ENCODE results near the gene SOX9.
A peak's percentile ranks its signal among the peaks of the same experiment; 100 is the strongest.

SOX9 gene

DNA sequence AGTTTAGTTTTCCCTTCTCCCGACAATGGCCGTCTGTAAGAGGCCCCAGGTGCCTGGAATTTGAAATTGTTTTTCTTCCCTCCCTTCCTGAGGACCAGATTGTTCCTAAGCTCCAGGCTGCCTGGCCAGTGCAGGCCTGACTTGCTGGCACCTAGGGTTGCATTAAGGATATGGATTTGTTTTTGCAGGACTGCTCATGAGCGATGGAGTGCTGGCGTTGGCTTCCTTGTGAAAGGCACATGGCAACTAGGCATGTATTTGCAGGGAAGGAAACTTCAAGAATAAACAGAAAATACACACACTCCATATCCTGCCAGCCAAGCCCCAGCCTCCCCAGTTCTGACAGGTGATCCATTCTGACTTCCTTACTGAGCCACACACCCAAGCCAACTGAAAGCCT lies 25.5 kb upstream of the SOX9 start:
- no peak for TF ChIP-seq ZBTB7A (IDR thresholded peaks at IDR 0.05; ENCODE audit: low read depth)
- no peak for TF ChIP-seq EGR1 (IDR thresholded peaks at IDR 0.05)
- TF ChIP-seq, protein P1, sequence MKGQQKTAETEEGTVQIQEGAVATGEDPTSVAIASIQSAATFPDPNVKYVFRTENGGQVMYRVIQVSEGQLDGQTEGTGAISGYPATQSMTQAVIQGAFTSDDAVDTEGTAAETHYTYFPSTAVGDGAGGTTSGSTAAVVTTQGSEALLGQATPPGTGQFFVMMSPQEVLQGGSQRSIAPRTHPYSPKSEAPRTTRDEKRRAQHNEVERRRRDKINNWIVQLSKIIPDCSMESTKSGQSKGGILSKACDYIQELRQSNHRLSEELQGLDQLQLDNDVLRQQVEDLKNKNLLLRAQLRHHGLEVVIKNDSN (IDR thresholded peaks at IDR 0.05): no peak
- TF ChIP-seq, protein P2, sequence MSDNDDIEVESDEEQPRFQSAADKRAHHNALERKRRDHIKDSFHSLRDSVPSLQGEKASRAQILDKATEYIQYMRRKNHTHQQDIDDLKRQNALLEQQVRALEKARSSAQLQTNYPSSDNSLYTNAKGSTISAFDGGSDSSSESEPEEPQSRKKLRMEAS (IDR thresholded peaks at IDR 0.05): no peak
- no peak for TF ChIP-seq EP300 (IDR thresholded peaks at IDR 0.05; ENCODE audit: borderline replicate concordance)
- TF ChIP-seq TEAD4 (IDR thresholded peaks at IDR 0.05): no peak
- no peak for TF ChIP-seq CEBPB (IDR thresholded peaks at IDR 0.05)
- no peak for TF ChIP-seq TCF12 (IDR thresholded peaks at IDR 0.05; ENCODE audit: low read depth)
- TF ChIP-seq, protein P3, sequence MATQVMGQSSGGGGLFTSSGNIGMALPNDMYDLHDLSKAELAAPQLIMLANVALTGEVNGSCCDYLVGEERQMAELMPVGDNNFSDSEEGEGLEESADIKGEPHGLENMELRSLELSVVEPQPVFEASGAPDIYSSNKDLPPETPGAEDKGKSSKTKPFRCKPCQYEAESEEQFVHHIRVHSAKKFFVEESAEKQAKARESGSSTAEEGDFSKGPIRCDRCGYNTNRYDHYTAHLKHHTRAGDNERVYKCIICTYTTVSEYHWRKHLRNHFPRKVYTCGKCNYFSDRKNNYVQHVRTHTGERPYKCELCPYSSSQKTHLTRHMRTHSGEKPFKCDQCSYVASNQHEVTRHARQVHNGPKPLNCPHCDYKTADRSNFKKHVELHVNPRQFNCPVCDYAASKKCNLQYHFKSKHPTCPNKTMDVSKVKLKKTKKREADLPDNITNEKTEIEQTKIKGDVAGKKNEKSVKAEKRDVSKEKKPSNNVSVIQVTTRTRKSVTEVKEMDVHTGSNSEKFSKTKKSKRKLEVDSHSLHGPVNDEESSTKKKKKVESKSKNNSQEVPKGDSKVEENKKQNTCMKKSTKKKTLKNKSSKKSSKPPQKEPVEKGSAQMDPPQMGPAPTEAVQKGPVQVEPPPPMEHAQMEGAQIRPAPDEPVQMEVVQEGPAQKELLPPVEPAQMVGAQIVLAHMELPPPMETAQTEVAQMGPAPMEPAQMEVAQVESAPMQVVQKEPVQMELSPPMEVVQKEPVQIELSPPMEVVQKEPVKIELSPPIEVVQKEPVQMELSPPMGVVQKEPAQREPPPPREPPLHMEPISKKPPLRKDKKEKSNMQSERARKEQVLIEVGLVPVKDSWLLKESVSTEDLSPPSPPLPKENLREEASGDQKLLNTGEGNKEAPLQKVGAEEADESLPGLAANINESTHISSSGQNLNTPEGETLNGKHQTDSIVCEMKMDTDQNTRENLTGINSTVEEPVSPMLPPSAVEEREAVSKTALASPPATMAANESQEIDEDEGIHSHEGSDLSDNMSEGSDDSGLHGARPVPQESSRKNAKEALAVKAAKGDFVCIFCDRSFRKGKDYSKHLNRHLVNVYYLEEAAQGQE (IDR thresholded peaks at IDR 0.05; ENCODE audit: low read depth): no peak
- no peak for TF ChIP-seq CREB1 (IDR thresholded peaks at IDR 0.05; ENCODE audit: low read depth)
- no peak for TF ChIP-seq FOXM1 (IDR thresholded peaks at IDR 0.05; ENCODE audit: borderline replicate concordance, low read depth)
- TF ChIP-seq TAF1 (IDR thresholded peaks at IDR 0.05; ENCODE audit: low read depth): no peak
- no peak for TF ChIP-seq YY1 (IDR thresholded peaks at IDR 0.05; ENCODE audit: low read depth)
- TF ChIP-seq NFIC (IDR thresholded peaks at IDR 0.05): no peak
- no peak for TF ChIP-seq RAD21 (IDR thresholded peaks at IDR 0.05; ENCODE audit: low read depth)

DNA sequence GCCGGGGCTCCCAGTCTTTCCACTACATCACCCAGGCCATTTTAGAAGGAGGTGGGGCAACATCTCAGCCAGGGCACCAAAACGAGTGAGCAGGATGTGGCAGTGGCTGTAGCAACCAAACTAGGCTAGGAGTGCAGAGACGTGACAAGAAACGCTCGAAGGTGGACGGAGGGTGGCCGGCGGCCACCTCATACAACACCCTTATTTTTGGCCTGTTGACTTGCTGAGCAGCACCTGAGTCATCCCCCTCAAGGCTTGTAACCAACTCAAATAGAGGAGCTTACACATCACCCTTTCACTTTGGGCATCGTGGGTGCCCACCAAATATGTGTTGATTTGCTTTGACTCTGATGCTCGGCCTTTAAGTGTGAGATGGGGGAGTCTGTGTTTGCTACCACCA lies 23.7 kb upstream of the SOX9 start:
- TF ChIP-seq, protein P3 (IDR thresholded peaks at IDR 0.05; ENCODE audit: low read depth): no peak
- no peak for TF ChIP-seq TCF12 (IDR thresholded peaks at IDR 0.05; ENCODE audit: low read depth)
- TF ChIP-seq TAF1 (IDR thresholded peaks at IDR 0.05; ENCODE audit: low read depth): no peak
- TF ChIP-seq, protein P2 (IDR thresholded peaks at IDR 0.05): no peak

DNA sequence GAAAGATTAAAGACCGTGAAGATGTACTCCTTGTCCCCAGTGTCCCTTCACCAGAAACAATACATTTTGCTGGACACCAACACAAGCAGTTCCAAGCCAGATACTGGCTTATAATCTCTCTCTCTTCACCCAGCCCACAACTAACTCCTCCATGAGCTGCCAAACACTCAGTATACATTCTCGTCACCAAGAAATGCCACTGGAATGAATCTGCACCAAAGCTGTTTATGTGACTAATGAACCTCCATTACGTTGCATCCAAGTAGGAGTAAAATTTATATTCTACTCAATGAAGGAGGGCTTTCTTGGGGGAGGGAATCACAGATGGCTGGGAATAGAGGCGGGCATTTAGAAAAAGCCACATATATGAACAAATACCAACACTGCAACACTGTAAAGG lies 20.9 kb upstream of the SOX9 start:
- TF ChIP-seq RAD21 (IDR thresholded peaks at IDR 0.05; ENCODE audit: low read depth) (no peak), TAF1 (IDR thresholded peaks at IDR 0.05; ENCODE audit: low read depth) (no peak), YY1 (IDR thresholded peaks at IDR 0.05; ENCODE audit: low read depth) (no peak), EP300 (IDR thresholded peaks at IDR 0.05; ENCODE audit: borderline replicate concordance) (no peak), CEBPB (IDR thresholded peaks at IDR 0.05) (no peak), CREB1 (IDR thresholded peaks at IDR 0.05; ENCODE audit: low read depth) (no peak), FOXM1 (IDR thresholded peaks at IDR 0.05; ENCODE audit: borderline replicate concordance, low read depth) (no peak), EGR1 (IDR thresholded peaks at IDR 0.05) (no peak)
- TF ChIP-seq, protein P3 (IDR thresholded peaks at IDR 0.05; ENCODE audit: low read depth): no peak

DNA sequence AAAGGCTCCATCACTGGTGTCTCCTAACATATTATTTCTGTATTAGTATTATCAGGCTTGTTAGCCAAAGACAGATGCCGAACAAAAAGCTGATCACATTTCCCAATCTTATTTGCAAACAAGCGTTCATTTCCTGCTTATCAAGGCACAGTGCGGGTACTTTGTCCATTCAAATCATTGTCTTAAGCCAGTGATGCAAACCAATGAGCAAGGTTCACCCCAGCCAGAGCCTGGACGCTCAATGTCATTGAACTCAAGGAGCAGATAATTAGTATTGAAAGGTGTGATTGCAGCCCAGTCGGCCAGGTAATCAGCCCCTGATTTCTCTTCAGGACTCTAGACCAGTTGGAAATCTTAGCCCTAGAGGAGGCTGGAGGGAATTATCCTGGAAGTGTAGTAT lies 20.4 kb upstream of the SOX9 start:
- TF ChIP-seq ZBTB7A (IDR thresholded peaks at IDR 0.05; ENCODE audit: low read depth) (no peak), NFIC (IDR thresholded peaks at IDR 0.05) (0 out of 2 replicates have a peak, but pooled peaks have one; percentile 25)

DNA sequence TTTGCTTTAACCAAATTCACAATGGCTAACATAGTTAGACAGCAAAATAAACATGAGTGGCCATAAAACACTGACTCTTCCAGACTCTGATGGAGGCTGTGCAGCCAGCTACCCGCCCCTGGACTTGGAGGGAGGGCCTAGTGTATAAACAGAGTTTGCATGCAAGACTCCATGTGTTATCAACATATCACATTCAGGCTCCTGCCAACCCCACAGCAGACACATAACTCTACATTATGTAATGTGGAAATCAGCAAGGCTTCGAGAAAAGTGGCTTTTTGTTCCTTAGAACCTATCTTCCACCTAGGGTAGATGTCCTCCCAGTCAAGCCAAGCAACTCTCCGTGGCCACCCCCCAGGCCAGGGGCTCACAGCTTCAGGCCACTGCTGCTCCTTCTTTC lies 19.3 kb upstream of the SOX9 start:
- TF ChIP-seq, protein P3 (IDR thresholded peaks at IDR 0.05; ENCODE audit: low read depth): no peak
- TF ChIP-seq RAD21 (IDR thresholded peaks at IDR 0.05; ENCODE audit: low read depth): no peak
- TF ChIP-seq TAF1 (IDR thresholded peaks at IDR 0.05; ENCODE audit: low read depth): no peak
- no peak for TF ChIP-seq YY1 (IDR thresholded peaks at IDR 0.05; ENCODE audit: low read depth)
